NK-92 (cell line): Measurements from ENCODE around the gene SHMT2.

Experiments
- DNase-seq: peaks from one replicate; lab custom pipeline; 2025; ENCODE audit not compliant: unreplicated experiment; lab: John Stamatoyannopoulos, UW

SHMT2 gene

DNA sequence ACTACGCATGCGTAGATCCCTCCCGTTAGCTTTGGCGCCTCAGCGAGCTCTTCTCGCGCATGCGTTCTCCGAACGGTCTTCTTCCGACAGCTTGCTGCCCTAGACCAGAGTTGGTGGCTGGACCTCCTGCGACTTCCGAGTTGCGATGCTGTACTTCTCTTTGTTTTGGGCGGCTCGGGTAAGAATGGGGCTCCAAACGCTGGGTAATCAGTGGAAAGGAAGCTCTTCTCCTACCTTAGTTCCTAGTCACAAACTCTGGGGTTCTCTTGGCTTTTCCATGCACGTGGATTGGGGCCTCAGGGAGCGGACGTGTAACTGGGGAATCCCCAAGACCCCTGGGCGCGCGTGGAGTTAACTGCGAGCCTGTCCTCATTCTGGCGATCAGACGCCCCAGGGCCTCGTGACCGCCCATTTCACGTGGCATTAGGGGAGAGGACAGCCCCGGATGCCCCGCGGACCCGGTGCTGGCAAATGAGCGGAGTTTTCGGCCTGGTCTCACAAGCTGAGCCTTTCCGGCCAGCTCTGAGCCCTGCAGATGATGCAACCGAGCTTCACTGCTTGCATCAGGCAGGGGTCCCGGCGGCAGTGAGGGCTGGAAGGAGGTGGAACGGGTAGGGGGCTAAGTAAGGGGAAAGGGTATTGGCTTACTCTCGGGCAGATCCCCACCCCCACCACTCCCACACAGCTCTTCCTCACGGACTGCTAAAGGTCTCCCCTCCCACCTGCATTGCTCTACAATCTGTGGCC is at the start of gene SHMT2:
Gene SHMT2, plus strand, starts transcription at position 78 of the 747 bp plus-strand sequence. Its CDS starts 68 bp downstream, at position 146.
- DNase-seq: peak; percentile 49

DNA sequence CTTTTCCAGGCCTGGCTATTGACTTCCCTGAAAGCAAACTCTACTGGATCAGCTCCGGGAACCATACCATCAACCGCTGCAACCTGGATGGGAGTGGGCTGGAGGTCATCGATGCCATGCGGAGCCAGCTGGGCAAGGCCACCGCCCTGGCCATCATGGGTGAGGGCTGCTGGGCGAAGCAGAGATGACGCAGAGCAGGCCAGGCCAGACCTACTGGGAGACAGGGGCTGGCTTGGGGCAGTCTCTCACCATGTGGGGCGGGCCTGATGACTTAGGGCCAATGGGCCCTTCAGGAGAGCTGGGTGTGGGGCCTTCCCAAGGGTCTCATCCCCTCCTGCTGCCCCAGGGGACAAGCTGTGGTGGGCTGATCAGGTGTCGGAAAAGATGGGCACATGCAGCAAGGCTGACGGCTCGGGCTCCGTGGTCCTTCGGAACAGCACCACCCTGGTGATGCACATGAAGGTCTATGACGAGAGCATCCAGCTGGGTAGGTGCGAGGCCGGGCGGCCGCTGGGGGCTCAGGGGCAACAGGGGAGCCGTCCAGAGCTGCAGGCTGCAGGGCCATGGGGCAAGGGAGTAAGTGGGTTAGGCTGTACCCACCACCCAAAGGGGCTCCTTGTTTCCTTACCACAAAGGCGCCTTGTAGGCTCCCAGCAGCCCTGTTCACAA is 49.1 kb upstream of the SHMT2 start:
- DNase-seq: no peak

DNA sequence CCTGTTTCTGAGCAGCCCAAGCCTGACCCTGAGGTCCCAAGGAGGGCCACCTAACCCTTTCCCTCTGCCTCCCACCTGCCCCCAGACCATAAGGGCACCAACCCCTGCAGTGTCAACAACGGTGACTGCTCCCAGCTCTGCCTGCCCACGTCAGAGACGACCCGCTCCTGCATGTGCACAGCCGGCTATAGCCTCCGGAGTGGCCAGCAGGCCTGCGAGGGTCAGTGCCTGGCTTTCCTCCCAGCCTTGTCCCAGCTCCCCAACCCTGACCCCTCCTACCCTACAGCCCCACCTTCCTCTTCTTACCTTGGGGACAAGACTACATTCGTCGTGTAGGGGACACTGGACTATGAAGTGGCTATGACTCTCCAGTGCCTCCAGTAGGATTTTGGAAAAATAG is 48.4 kb upstream of the SHMT2 start:
- DNase-seq: no peak

DNA sequence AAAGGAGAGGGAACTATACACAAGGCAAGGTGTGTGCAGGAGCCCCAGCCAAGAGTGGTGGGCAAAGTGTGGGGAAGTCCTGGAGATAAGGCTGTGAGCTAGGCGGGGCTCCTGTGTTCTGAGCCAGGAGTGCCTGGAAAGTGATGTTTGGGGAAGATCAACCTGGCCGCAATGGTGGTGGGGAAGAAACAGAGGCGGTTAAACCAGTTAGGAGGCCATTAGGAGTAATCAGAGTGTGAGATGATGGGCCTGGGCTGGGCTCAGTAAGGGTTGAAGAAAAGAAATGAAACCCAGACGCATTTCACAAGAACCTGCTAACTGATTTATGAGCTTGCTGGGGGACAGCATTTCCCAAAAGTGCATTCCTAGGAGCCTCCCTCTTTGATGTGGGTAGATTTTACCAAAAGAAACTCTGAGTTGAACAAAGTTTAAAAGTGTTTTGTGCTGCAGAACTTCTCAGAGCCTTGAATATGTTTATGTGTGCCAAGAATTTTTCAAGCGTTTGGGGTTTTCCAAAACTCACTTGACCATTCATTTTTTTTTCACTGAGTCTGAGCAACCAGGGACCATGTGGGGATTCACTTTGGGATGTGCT is 47.9 kb upstream of the SHMT2 start:
- no peak for DNase-seq

DNA sequence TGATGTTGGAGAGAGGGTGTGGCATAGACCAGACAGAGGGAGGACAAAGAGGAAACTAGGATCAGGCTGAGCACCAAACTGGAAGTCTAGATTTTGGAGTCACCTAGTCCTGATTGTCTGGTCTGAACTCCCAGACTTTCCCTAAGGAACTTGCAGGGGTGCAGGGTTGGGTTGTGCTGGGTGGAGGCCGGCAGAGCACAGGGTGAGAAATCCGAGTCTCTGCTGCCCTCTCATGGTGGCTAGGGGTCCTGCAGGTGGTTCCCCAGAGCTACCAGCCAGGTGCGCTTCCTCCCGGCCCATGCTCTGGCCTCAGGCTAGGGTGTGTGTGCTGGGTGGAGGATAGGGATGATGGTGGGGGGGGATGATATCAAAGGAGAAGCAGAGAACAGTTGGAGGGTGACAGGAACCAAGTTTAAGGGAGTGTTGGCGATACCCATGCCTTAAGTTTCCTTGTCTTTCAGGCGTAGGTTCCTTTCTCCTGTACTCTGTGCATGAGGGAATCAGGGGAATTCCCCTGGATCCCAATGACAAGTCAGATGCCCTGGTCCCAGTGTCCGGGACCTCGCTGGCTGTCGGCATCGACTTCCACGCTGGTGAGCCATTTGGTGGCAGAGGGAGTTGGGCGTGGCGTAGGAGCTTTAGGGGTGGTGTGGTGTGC is 46.5 kb upstream of the SHMT2 start:
- DNase-seq: no peak

DNA sequence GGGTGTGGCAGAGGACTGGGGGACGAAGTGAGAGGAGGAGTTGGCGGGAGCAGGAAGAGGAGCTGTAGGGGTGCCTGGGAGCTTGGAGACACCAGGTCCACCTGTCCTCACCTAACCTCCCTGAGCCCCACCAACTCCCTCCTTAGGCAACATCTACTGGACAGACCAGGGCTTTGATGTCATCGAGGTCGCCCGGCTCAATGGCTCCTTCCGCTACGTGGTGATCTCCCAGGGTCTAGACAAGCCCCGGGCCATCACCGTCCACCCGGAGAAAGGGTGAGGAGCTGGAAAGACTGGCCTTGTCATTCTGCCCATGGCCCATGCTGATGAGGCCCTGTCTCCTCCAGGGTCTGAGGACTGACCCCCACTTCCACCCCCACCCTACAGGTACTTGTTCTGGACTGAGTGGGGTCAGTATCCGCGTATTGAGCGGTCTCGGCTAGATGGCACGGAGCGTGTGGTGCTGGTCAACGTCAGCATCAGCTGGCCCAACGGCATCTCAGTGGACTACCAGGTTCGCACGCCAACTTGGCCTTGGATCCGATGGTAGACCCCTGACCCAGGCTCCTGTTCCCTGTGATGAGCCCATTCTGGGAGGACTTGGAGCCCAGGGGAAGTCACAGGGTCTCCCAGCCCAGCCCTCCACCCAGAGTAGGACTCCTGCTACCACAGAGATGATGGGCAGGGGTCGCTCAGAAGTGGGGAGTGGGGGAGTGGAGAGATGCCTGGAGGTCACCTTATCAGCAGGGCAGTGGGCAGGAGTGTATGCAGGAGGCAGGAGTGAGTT is 45.4 kb upstream of the SHMT2 start:
- DNase-seq: no peak

DNA sequence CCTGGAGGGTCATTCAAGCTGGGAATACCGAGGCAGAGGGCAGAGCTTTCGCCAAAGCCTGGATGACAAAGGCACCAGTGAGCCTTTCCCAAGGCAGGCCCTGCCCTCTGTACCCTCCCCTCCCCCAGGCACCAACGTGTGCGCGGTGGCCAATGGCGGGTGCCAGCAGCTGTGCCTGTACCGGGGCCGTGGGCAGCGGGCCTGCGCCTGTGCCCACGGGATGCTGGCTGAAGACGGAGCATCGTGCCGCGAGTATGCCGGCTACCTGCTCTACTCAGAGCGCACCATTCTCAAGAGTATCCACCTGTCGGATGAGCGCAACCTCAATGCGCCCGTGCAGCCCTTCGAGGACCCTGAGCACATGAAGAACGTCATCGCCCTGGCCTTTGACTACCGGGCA is 44.1 kb upstream of the SHMT2 start:
- no peak for DNase-seq

DNA sequence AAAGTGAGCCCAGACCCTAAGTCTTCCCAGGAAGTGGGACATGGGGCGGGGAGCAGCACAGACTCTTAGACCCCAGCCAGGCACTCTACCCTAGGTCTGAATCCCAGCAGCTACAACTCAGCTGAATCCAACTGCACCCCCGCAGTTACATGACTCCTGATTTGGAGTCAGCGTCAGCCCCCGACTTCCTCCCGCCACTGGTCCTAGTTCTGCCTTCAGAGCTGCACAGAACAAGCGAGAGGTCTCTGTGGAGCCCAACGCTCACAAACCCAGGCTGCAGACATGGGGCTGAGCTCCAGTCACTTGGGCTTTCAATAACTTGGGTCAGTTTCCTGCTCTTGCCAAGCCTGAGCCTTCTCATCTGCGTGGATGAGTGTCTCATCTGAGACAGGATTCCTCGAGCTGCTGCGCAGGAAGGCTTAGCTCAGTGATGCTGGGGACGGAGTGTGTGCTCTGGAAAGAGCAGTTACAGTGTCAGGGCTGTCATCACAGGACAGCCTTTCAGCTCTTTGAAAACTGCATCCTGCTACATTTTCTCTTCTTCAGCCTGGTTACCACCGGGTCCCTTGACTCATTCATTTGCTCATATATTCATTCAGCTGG is 43.5 kb upstream of the SHMT2 start:
- no peak for DNase-seq

DNA sequence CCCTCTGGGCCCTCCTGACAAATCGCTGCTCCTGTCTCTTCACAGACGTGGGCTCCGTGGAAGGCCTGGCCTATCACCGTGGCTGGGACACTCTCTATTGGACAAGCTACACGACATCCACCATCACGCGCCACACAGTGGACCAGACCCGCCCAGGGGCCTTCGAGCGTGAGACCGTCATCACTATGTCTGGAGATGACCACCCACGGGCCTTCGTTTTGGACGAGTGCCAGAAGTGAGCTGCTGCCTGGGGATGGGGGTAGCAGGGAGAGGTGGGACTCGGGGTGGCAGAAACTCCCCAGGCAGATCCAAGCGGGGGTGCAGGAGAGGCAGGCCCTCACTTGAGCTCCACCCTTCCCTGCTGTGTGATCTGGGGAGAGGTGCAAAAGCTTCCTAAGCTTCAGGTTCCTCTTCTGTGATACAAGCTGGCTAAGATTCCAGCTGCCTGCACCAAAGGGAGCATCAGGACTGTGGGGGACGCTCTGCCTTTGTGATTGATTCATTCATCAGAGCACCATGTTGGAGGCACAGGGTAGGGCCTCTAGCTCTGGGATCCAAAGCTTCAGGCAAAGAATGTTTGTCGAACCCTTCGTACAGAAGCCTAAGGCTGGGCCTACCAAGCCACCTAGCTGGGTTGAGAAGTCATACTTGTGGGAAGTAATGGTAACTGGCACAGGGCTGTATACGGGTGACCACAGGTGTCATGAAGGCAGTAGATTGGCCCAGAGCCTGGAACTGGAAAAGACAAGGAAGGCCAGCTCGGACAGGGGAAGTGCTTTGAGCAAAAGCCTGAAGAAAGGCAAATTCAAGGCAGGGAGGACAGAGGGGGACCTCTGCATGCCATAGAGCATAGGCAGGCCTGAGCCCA is 42.1 kb upstream of the SHMT2 start:
- no peak for DNase-seq

DNA sequence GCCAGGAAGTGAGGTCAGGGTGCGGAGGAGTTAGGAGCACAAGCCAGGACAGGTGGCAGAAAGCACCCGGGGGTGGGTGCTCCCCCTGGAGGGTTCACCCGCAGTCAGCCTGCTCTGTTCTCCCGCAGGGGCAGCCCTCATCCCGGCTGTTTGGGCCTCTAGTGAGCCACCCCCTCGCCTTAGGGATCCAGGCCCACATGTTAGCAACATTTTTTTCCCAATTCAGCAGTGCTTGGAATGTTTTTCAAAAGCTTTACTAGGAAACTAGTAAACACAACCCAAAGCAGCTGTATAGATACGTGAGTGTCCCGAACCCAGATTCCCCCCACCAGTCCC is 41.5 kb upstream of the SHMT2 start:
- no peak for DNase-seq

DNA sequence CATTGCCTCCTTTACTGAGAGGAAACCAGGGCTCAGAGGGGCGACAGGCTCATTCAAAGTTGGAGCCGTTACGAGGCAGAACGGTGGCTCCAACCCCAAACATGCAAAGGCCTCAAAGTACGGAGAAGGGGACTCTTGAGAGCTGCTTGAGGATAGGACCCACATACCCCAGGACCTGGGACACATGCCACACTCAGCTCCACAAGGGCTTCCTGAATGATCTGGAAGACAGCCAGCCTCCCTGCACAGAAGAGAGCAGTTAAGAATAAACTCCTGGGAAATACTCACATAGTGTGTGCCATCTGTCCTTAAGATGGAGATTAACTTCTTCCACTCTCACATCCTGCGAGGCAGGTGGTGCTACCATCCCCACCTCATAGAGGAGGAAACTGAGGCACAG is 39.5 kb upstream of the SHMT2 start:
- DNase-seq: no peak

DNA sequence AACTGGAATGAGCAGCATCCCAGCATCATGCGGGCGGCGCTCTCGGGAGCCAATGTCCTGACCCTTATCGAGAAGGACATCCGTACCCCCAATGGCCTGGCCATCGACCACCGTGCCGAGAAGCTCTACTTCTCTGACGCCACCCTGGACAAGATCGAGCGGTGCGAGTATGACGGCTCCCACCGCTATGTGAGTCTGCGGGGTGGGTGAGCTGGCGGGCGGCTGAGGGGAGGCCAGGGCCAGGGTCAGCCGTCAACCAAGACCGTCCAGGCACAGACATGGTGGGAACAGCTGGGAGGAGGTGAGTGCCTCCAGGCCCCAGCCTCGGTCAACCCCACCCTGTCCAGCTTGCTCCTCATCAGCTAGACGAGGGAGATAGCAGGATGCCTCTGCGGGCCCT is 38.7 kb upstream of the SHMT2 start:
- DNase-seq: no peak

DNA sequence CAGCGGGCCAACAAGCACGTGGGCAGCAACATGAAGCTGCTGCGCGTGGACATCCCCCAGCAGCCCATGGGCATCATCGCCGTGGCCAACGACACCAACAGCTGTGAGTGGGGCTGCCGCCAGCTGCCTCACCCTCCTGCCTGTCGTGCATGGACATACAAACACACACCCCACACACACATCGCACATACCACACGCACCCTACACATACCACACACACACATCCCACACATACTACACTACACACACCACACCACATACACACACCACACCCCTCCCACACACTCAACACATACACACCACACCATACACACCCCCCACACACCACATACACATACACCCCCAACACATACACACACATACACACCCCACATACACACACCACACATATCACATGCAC is 38.1 kb upstream of the SHMT2 start:
- no peak for DNase-seq

DNA sequence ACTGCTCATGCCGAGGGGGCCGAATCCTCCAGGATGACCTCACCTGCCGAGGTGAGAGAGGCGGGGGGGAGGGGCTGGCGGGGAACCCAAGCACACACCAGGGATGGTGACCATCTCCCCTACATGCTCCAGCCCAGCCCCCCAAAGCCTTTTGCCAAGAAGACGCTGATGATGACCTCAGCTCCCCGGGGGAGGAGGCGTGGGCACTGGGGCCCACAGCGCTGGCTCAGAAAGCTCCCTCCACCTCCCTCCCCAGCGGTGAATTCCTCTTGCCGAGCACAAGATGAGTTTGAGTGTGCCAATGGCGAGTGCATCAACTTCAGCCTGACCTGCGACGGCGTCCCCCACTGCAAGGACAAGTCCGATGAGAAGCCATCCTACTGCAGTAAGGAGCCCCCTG is 36.6 kb upstream of the SHMT2 start:
- DNase-seq: no peak

DNA sequence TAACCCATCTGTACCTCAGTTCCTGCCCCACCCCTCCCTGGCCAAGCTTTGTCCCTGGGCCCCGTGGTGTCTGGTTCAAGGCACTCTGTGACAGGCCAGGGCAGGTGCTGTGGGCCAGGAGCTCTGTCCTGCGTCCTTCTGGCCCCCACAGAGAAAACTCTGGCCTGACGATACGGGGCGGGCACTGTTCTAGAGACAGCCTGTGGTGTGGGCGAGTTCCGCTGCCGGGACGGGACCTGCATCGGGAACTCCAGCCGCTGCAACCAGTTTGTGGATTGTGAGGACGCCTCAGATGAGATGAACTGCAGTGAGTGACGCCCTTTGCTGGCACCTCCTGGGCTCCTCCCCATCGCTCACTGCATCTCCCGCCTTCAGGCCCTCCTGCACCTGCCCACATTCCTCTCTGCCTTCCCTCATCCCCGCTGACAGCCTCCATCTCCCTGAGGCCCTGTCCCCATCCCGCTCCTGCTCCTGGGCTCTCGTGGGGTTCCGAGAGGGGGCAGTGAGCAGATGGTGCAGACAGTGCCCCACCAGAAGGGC is 35.7 kb upstream of the SHMT2 start:
- no peak for DNase-seq

DNA sequence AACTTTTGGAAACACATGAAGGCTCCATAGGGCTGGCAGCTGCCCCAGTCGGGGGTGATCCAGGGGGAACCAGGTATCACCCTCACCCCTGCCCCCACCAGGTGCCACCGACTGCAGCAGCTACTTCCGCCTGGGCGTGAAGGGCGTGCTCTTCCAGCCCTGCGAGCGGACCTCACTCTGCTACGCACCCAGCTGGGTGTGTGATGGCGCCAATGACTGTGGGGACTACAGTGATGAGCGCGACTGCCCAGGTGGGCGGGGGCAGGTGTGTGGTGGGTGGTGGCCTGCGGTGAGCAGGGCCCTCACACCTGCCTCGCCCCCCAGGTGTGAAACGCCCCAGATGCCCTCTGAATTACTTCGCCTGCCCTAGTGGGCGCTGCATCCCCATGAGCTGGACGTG is 35.3 kb upstream of the SHMT2 start:
- DNase-seq: no peak

DNA sequence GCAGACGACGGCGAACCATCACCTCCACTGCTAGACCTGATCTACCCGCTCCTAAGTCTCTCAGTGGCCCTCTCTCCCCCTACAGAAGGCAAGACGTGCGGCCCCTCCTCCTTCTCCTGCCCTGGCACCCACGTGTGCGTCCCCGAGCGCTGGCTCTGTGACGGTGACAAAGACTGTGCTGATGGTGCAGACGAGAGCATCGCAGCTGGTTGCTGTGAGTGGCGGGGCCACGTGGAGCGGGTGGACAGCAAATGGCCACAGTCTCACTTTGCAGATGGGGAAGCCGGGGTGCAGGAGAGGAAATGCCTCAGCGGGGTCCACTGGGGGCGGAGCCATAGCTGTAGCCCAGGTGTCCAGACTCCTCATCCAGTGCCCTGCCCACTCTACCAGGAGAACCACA is 34.3 kb upstream of the SHMT2 start:
- no peak for DNase-seq

DNA sequence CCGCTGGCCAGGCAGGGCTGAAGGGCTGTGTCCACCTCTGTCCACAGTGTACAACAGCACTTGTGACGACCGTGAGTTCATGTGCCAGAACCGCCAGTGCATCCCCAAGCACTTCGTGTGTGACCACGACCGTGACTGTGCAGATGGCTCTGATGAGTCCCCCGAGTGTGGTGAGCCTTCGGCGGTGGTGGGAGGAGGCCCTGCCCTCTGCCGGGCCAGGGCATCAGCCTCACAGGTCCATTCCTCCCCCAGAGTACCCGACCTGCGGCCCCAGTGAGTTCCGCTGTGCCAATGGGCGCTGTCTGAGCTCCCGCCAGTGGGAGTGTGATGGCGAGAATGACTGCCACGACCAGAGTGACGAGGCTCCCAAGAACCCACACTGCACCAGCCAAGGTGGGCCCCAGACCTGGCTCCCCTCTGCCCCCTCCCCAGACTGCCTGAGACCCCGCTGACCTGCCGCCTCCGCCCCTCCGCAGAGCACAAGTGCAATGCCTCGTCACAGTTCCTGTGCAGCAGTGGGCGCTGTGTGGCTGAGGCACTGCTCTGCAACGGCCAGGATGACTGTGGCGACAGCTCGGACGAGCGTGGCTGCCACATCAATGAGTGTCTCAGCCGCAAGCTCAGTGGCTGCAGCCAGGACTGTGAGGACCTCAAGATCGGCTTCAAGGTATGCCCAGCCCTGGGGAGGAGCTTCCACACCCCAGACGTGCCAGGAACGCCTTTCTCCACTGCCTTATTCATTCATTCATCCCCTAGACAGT is 33.7 kb upstream of the SHMT2 start:
- DNase-seq: no peak

DNA sequence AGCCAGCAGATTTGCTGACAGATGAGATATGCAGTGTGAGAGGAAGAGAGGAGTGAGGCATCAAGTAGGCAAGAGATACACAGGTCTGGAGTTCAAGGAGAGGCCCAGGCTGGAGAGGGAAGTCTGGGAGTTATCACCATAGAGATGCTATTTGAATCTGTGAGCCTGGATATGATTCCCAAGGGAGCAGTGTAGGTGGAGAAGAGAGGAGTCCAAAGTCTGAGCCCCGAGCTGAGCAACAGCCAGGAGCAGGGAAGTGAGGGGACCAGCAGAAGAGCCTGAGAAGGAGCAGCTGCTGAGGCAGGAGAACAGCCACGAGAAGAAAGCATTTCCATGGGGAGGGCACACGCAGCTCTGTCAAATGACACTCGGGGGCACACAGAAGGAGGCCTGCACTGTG is 33.1 kb upstream of the SHMT2 start:
- DNase-seq: no peak
